ENCODE data around the gene MFSD12. TPM values are rescaled to one million over a fixed set of nuclear protein-coding genes. Genes with fewer than 3 reads are reported as not detected.

MFSD12 gene
- total RNA-seq, 2 donors from 2014 or later = 85.6 to 112 TPM

DNA sequence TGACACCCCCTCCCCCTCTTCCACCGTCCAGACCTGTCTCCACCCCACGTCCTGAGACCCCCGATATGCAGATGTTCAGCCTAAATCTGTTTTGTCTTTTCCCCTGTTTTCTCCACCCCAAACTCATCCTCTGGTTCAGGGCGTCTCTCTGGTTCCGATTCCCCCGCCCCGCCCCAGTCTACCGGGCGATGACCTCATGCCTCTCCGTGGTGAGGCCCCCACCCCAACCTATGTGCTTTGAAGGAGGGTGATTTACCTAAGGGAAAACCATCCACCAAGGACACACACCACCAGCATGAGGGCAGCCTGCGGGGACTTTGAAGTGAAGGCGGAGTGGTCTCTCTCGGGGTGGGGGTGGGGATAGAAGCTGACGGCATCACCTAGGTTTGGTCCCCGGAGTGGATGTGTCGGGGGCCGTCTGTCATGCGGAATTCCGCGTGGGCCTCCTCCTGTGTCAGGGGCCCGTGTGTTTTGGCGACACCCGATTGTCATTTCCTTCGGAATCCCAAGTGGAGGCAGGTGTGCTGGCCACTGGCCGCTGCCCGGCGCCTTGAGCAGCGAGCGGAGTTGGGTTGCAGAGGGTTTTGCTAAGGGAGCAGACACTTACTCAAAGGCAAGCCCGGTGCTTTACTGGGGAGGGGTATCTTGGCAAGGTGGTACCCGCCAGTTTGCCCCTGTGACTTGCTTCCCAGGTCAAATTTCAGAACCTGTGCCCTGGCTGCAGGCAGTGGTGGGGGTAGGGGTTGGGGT, 49.8 kb downstream of the MFSD12 start:
- Histone ChIP-seq H3K9me3 (no peaks in the 10 kb centered on the region), H3K27ac (no peak overlapping the region), H3K4me1 (ENCODE audit: control insufficient read depth in 1 of 2, low read depth in 2 of 2) (peaks cover 3 to 24% of the 10 kb centered on the region in 2 donors), H3K27me3 (replicated peaks; ENCODE audit: insufficient read depth) (no peaks in the 10 kb centered on the region), H3K36me3 (peaks cover 11% of the 10 kb centered on the region), H3K4me3 (peak overlapping the region; percentile 91)
- TF ChIP-seq, protein P1, sequence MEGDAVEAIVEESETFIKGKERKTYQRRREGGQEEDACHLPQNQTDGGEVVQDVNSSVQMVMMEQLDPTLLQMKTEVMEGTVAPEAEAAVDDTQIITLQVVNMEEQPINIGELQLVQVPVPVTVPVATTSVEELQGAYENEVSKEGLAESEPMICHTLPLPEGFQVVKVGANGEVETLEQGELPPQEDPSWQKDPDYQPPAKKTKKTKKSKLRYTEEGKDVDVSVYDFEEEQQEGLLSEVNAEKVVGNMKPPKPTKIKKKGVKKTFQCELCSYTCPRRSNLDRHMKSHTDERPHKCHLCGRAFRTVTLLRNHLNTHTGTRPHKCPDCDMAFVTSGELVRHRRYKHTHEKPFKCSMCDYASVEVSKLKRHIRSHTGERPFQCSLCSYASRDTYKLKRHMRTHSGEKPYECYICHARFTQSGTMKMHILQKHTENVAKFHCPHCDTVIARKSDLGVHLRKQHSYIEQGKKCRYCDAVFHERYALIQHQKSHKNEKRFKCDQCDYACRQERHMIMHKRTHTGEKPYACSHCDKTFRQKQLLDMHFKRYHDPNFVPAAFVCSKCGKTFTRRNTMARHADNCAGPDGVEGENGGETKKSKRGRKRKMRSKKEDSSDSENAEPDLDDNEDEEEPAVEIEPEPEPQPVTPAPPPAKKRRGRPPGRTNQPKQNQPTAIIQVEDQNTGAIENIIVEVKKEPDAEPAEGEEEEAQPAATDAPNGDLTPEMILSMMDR (IDR thresholded peaks at IDR 0.05) = no peak
- ATAC-seq (ENCODE audit: insufficient number of reproducible peaks, low FRiP score, low read depth) = no peak
- DNase-seq (ENCODE audit: low spot score) = no peak

DNA sequence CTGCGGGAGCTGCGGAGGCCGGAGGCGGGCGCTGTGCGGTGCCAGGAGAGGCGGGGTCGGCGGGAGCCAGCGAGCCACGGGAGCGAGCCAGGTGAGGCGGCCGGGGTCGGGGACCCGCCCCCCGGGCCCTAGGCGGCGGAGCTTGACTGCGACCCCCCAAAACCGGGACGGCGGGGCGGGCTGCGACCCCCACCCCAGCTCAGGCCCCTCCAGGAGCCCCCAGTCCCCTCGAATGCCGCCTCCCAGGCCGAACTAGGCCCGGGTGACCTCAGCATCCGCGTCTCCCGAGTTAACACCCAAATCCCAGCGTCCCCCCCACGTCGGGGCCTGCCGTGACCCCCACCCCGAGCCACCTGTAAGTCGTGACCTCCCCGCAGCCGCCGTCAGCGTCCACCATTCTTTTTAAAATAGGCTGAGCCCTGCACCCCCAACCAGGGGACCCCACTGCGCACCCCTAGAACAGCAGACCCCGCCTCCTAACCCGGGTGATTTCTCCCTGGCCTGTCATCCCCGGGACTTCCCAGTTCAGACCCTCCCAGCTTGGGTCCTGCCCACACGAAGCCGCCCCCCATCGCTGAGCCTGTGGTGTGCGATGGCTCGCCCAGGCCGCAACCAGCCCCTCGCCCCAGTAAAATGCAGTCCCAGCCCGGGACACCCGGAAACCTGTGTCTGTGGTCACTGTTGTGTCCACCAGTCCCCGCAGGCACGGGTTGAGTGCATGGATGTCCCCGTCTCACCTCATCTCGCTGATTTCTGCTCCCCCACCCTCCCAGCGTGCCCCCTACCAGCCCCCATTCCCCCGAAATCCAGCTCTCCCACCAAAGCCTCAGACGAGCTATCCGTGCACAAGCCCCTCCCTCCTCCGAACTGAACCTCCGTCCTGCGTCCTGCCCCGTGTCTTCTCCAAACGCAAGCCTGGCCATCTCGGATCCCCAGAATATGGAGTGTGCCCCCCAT, 50.7 kb downstream of the MFSD12 start:
- no peaks in the 10 kb centered on the region for H3K9me3 ChIP-seq
- peak overlapping the region; percentile 48 to 68 for H3K27ac ChIP-seq
- peaks cover 11% of the 10 kb centered on the region for H3K36me3 ChIP-seq
- DNase-seq (ENCODE audit: low spot score) (no peak), ATAC-seq (ENCODE audit: insufficient number of reproducible peaks, low FRiP score, low read depth) (no peak)
- H3K27me3 ChIP-seq (replicated peaks; ENCODE audit: insufficient read depth) = no peaks in the 10 kb centered on the region
- H3K4me1 ChIP-seq (ENCODE audit: control insufficient read depth in 1 of 2, low read depth in 2 of 2) = peaks cover 3 to 15% of the 10 kb centered on the region in 2 donors
- peak overlapping the region; percentile 91 for H3K4me3 ChIP-seq
- TF ChIP-seq, protein P1 (IDR thresholded peaks at IDR 0.05) = no peak

DNA sequence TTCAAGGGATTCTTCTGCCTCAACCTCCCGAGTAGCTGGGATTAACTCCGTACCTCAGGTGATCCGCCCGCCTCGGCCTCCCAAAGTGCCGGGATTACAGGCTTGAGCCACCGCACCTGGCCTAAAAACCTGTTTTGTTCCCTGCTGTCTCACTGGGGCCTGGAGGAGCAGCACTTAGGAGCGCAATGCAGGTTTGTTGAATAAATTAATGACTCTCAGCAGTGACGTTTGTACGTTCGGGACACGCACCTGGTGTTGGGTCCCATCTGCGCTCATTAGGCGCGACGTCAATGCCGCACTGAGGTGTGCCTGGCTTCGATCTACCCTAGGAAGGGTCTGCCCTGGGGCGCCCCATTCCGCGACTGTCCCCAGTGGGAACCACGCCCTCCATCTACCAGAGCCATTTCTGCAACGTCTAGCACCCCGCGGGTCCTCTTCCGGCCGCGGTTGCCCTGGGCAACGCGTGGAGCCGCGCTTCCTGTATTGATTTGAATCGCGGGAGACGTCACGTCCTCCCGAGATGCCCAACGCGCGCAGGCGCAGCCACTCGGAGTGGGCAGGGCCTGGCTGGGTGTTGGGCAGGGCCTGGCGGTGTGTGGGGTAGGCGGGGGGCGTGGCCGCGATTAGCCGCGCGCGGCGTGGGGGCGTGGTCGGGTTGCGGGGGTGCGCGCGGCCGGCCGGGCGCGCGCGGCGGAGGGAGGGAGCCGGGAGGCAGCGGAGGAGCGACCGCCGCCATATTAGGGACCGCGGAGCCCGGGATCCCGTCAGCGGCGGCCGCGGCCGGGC, 51.6 kb downstream of the MFSD12 start, which contains the start of gene FZR1:
FZR1 (plus strand) TSS at position 714 of the 786 bp plus-strand sequence. CDS start 16,679 bp downstream, outside the sequence.
- DNase-seq (ENCODE audit: low spot score) = peak; percentile 97
- H3K4me1 ChIP-seq (ENCODE audit: control insufficient read depth in 1 of 2, low read depth in 2 of 2) = peaks cover 3 to 16% of the 10 kb centered on the region in 2 donors
- ATAC-seq (ENCODE audit: insufficient number of reproducible peaks, low FRiP score, low read depth) = peak; percentile 84

DNA sequence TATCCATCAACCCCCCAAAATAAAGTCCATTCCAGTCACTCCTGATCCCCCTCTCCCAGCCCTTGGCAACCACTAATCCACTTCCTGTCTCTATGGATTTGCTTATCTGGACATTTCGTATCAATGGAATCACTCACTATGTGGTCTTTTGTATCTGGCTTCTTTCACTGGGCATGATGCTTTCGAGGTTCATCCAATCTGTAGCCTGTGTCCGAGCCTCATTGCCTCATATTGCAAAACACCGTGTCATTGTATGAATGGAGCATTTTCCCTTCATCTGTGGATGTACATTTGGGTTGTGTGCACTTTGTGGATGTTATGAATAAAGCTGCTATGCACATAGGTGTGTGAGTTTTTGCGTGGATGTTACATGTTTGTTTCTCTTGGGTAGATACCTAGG, 52.7 kb downstream of the MFSD12 start:
- TF ChIP-seq, protein P1 (IDR thresholded peaks at IDR 0.05) = no peak
- no peaks in the 10 kb centered on the region for H3K9me3 ChIP-seq
- no peak overlapping the region for H3K4me3 ChIP-seq
- H3K27ac ChIP-seq = no peak overlapping the region
- no peak for DNase-seq (ENCODE audit: low spot score)
- ATAC-seq (ENCODE audit: insufficient number of reproducible peaks, low FRiP score, low read depth) = no peak
- H3K36me3 ChIP-seq = peaks cover 4% of the 10 kb centered on the region
- no peaks in the 10 kb centered on the region for H3K27me3 ChIP-seq (replicated peaks; ENCODE audit: insufficient read depth)
- peaks cover 6 to 19% of the 10 kb centered on the region in 2 donors for H3K4me1 ChIP-seq (ENCODE audit: control insufficient read depth in 1 of 2, low read depth in 2 of 2)

More for the DNA sequence above, 51.6 kb downstream of the MFSD12 start, which contains the start of gene FZR1:
- Histone ChIP-seq H3K27ac (peak within 1 kb of the TSS; percentile 59 to 68), H3K9me3 (no peaks in the 10 kb centered on the region), H3K27me3 (replicated peaks; ENCODE audit: insufficient read depth) (no peaks in the 10 kb centered on the region), H3K4me3 (peak within 1 kb of the TSS; percentile 91), H3K36me3 (peaks cover 11% of the 10 kb centered on the region)
- TF ChIP-seq, protein P1 (IDR thresholded peaks at IDR 0.05) = no peak

Data from thoracic aorta (tissue), 2 donors.